K562 (cell line): ENCODE results near the gene SYNGR4. TPM values are rescaled to one million over a fixed set of nuclear protein-coding genes. Genes with fewer than 3 reads are reported as not detected.

Experiments used
- BMI1 ChIP-seq: fragments of 150-350 bp; IDR thresholded peaks from 2 replicates; pipeline ENCODE4 v1.6.1; 2014; ENCODE audit warnings: low read length
- CBX1 ChIP-seq: sonication (generic); IDR thresholded peaks from 2 replicates; pipeline ENCODE4 v1.6.1; 2016; ENCODE audit warnings: antibody characterized with exemption, low read depth, mild to moderate bottlenecking
- CREBBP ChIP-seq: IDR thresholded peaks from one replicate; pipeline ENCODE4 v1.6.1; 2012; ENCODE audit warnings: low read depth, mild to moderate bottlenecking, control low read depth, inconsistent platforms, low read length
- DACH1 ChIP-seq: fragments of 450-650 bp; IDR thresholded peaks from 2 replicates; pipeline ENCODE4 v1.6.1; 2018; ENCODE audit not compliant: partially characterized antibody
- DIDO1 ChIP-seq: fragments of 450-650 bp; IDR thresholded peaks from 2 replicates; pipeline ENCODE4 v1.6.1; 2016; ENCODE audit warnings: low read depth, missing biosample characterization, missing genetic modification characterization
- GABPB1 ChIP-seq: sonication (generic); formaldehyde crosslinking; IDR thresholded peaks from 2 replicates; pipeline ENCODE4 v1.8.0; 2022; ENCODE audit warnings: mild to moderate bottlenecking, missing genetic modification reagents
- HDAC8 ChIP-seq: fragments of 450-650 bp; IDR thresholded peaks from 2 replicates; pipeline ENCODE4 v1.6.1; 2016; ENCODE audit warnings: mild to moderate bottlenecking, missing genetic modification characterization, moderate library complexity, missing compliant biosample characterization
- JUN ChIP-seq, 2 experiments: sonication (generic) in 1 of 2; formaldehyde crosslinking in 1 of 2; IDR thresholded peaks; 2 replicates each; pipeline versions ENCODE4 v1.6.1 to v1.8.0; 2012 to 2022; ENCODE audit warnings: borderline replicate concordance in 2 of 2, mild to moderate bottlenecking in 2 of 2, improper control_type of control experiment in 1 of 2, low read depth in 1 of 2, low read length in 1 of 2, missing genetic modification reagents in 1 of 2
- KAT7 ChIP-seq: sonication (generic); formaldehyde crosslinking; IDR thresholded peaks from 2 replicates; pipeline ENCODE4 v1.8.0; 2022; ENCODE audit warnings: missing genetic modification reagents, mild to moderate bottlenecking, borderline replicate concordance
- NFE2L1 ChIP-seq: fragments of 450-650 bp; IDR thresholded peaks from 2 replicates; pipeline ENCODE4 v1.6.1; 2016; ENCODE audit warnings: missing genetic modification characterization, low read depth, mild to moderate bottlenecking, missing compliant biosample characterization, moderate library complexity, borderline replicate concordance
- RBM39 ChIP-seq: fragments of 200-400 bp; formaldehyde crosslinking; optimal IDR thresholded peaks from 2 replicates; pipeline ENCODE3; 2018; ENCODE audit warnings: low read depth, low read length
- REST ChIP-seq, 2 experiments: fragments of 450-650 bp; formaldehyde crosslinking in 1 of 2; IDR thresholded peaks; 2 replicates each; pipeline versions ENCODE4 v1.4.0 to v1.6.1; 2014 to 2020; ENCODE audit warnings: mild to moderate bottlenecking in 2 of 2, borderline replicate concordance in 1 of 2, low read depth in 1 of 2
- YY1 ChIP-seq, 3 experiments: IDR thresholded peaks; 2 replicates each; pipeline ENCODE4 v1.6.1; 2011; ENCODE audit warnings: low read length in 2 of 3, mild to moderate bottlenecking in 2 of 3, moderate library complexity in 2 of 3, borderline replicate concordance in 1 of 3, control low read depth in 1 of 3, low read depth in 1 of 3; ENCODE audit not compliant: insufficient read depth in 3 of 3, insufficient replicate concordance in 2 of 3, control insufficient read depth in 1 of 3, insufficient read length in 1 of 3; ENCODE audit errors: extremely low read depth in 1 of 3
- ZKSCAN1 ChIP-seq: fragments of 150-350 bp; IDR thresholded peaks from 2 replicates; pipeline ENCODE4 v1.6.1; 2016; ENCODE audit warnings: low read depth, low read length
- ZNF41 ChIP-seq: fragments of 250-450 bp; sonication (Bioruptor Pico); conservative IDR thresholded peaks from 2 replicates; pipeline ENCODE4 v1.4.0; 2020; ENCODE audit warnings: mild to moderate bottlenecking
- ZNF436 ChIP-seq: fragments of 250-450, 450-650 bp; sonication (Bioruptor Pico); formaldehyde crosslinking; IDR thresholded peaks from 2 replicates; pipeline ENCODE4 v1.7.0; 2020; ENCODE audit warnings: mild to moderate bottlenecking
- ZNF445 ChIP-seq: fragments of 250-450 bp; sonication (Bioruptor Pico); IDR thresholded peaks from 2 replicates; pipeline ENCODE4 v1.4.0; 2020; ENCODE audit warnings: low read depth, mild to moderate bottlenecking, moderate library complexity
- polyA plus RNA-seq, 8 experiments: library from polyadenylated mRNA; depleted of rRNA in 4 of 8; stranded (reverse) in 5 of 8; unstranded in 3 of 8; fragments of >200 nt; fragmentation: Nextera tagmentation in 2 of 8; fragmentation: Illumina TruSeq in 1 of 8; extraction: Ambion mirVana in 2 of 8; extraction: Trizol in 1 of 8; gene quantifications; 2 replicates each; pipeline versions ENCODE4 v1.2.1 to v1.2.3, GENCODE V29; 2011 to 2014; ENCODE audit warnings: inconsistent platforms in 1 of 8, missing spikeins in 1 of 8
- total RNA-seq, 7 experiments: library from RNA; depleted of rRNA in 6 of 7; stranded (reverse); fragments of >200 nt in 6 of 7; fragmentation: Illumina TruSeq in 2 of 7; extraction: Trizol in 2 of 7; gene quantifications; 2 replicates each; pipeline versions ENCODE4 v1.2.1 to v1.2.3, GENCODE V29; 2011 to 2021; ENCODE audit warnings: low replicate concordance in 1 of 7

Gene SYNGR4
- total and polyA plus RNA-seq, 9 of the 15 experiments (the other 6 are each of a cell fraction or from before 2014, with no cell fraction given), result 0.07 to 0.14 TPM; not detected in 7

- TF ChIP-seq NFE2L1 (tag), result no peak
- peak; percentile 89; the same call in 1 of the 2 replicates for TF ChIP-seq KAT7
- no peak for TF ChIP-seq ZNF436
- TF ChIP-seq REST (IDR thresholded peaks at IDR 0.05; ENCODE audit: borderline replicate concordance), result peak; percentile 50; the same call in 1 of the 2 replicates
- no peak for TF ChIP-seq REST (CRISPR knock-in tag; IDR thresholded peaks at IDR 0.05; ENCODE audit: low read depth)
- TF ChIP-seq DACH1, result no peak
- TF ChIP-seq JUN (IDR thresholded peaks at IDR 0.05; ENCODE audit: borderline replicate concordance, low read depth, low read length), result no peak
- TF ChIP-seq JUN (CRISPR knock-in tag; IDR thresholded peaks at IDR 0.05; ENCODE audit: borderline replicate concordance), result peak; percentile 69; the same call in 1 of the 2 replicates
- no peak for TF ChIP-seq RBM39
- peak; percentile 65; the same call in 1 of the 2 replicates for TF ChIP-seq DIDO1 (tag)
- no peak for TF ChIP-seq ZNF41 (CRISPR knock-in tag)
- TF ChIP-seq BMI1, result no peak
- TF ChIP-seq CBX1, result peak; percentile 11; the same call in 1 of the 2 replicates
- peak in 2 of 3 experiments; percentile 69 to 80 for TF ChIP-seq YY1 (IDR thresholded peaks at IDR 0.05; ENCODE audit: borderline replicate concordance in 1 of 3, control insufficient read depth in 1 of 3, extremely low read depth in 1 of 3, insufficient read depth in 3 of 3, insufficient read length in 1 of 3, insufficient replicate concordance in 2 of 3, low read depth in 1 of 3, low read length in 2 of 3)
- no peak for TF ChIP-seq CREBBP
- TF ChIP-seq GABPB1, result peak; percentile 85
- TF ChIP-seq ZKSCAN1, result no peak
- TF ChIP-seq HDAC8 (tag), result no peak
- TF ChIP-seq ZNF445, result no peak
Observed at GRCh38 chr19:48390188-48391099, 26.3 kb downstream of the SYNGR4 start (continued).
